K562 (cell line): Measurements from ENCODE around the gene ACTBL2. TPM values are rescaled to one million over a fixed set of nuclear protein-coding genes. Genes with fewer than 3 reads are reported as not detected.

Experiments
- ATAC-seq: fragments of 200-7000 bp; cut with Tn5 transposase; 3 replicates; pipeline ENCODE4 v1.9.1; 2020; ENCODE audit warnings: moderate library complexity
- BruUV-seq: library from RNA; stranded (reverse); fragments of 400-500 nt; replicated peaks from 2 replicates; lab custom pipeline; 2021; lab: Mats Ljungman, UMichigan
- CTCF ChIA-PET: fragments of 300-600 bp; formaldehyde crosslinking; extraction: SDS; loops from one replicate; lab custom pipeline; 2021; ENCODE audit warnings: low intra/inter-chr PET ratio; lab: Yijun Ruan, JAX
- POLR2A ChIA-PET: fragments of 300-600, 350-650 bp; sonication (Branson Sonifier 250); formaldehyde crosslinking; extraction: SDS; loops from one replicate; lab custom pipeline; 2021; ENCODE audit warnings: antibody characterized with exemption, inconsistent platforms; lab: Yijun Ruan, JAX
- DNase-seq, 4 experiments: peaks; one replicate each; pipeline versions ENCODE4 v3.0.0 to v3.0.0-alpha.2; 2011 to 2018; ENCODE audit warnings: low spot score in 3 of 4, mixed read lengths in 3 of 4; ENCODE audit errors: extremely low read depth in 1 of 4
- FAIRE-seq: peaks from 2 replicates; lab custom pipeline; 2011; peaks lifted over from hg19 to GRCh38; lab: Jason Lieb, UNC
- H2AFZ ChIP-seq: 2 replicates; pipeline ENCODE4 v1.6.0; 2011; ENCODE audit warnings: low read depth, low read length, control low read depth, inconsistent platforms
- H3K27ac ChIP-seq: fragments of 200-600 bp; 3 replicates; pipeline ENCODE4 v1.8.0; 2011; ENCODE audit warnings: low read depth, mild to moderate bottlenecking, control low read depth, inconsistent platforms, low read length, moderate library complexity, mixed read lengths; ENCODE audit errors: extremely low read depth
- H3K27me3 ChIP-seq, 2 experiments: fragments of 300-600 bp in 1 of 2; 2 replicates in 1 of 2; 3 replicates in 1 of 2; pipeline versions ENCODE4 v1.6.0 to v1.8.0; 2011; ENCODE audit warnings: inconsistent platforms in 2 of 2, low read length in 2 of 2, mild to moderate bottlenecking in 1 of 2, mixed read lengths in 1 of 2, moderate library complexity in 1 of 2; ENCODE audit not compliant: control insufficient read depth in 2 of 2, insufficient read depth in 2 of 2
- H3K36me3 ChIP-seq: fragments of 300-600 bp; 3 replicates; pipeline ENCODE4 v1.8.0; 2011; ENCODE audit warnings: mild to moderate bottlenecking, low read length, inconsistent platforms; ENCODE audit not compliant: control insufficient read depth, insufficient read depth
- H3K4me1 ChIP-seq, 2 experiments: fragments of 200-600 bp in 1 of 2; replicated peaks in 1 of 2; 2 replicates in 1 of 2; 3 replicates in 1 of 2; pipeline versions ENCODE4 v1.5.1 to v1.8.0; 2011; ENCODE audit warnings: inconsistent platforms in 2 of 2, low read length in 2 of 2, mild to moderate bottlenecking in 1 of 2, mixed read lengths in 1 of 2, moderate library complexity in 1 of 2; ENCODE audit not compliant: control insufficient read depth in 2 of 2, insufficient read depth in 2 of 2
- H3K4me2 ChIP-seq: 2 replicates; pipeline ENCODE4 v1.6.1; 2011; ENCODE audit warnings: low read length, control low read depth, inconsistent platforms, mixed read lengths; ENCODE audit not compliant: insufficient read depth
- H3K4me3 ChIP-seq: fragments of 200-600 bp; sonication (generic), shearing (Covaris generic); 2 replicates; pipeline ENCODE4 v1.5.1; 2016; ENCODE audit warnings: control low read depth, inconsistent platforms
- H3K79me2 ChIP-seq: fragments of 200-600 bp; 3 replicates; pipeline ENCODE4 v1.8.0; 2011; ENCODE audit warnings: low read length, inconsistent platforms; ENCODE audit not compliant: control insufficient read depth, insufficient read depth
- H3K9ac ChIP-seq, 2 experiments: 2 replicates each; pipeline versions ENCODE4 v1.6.0 to v1.6.1; 2011; ENCODE audit warnings: low read depth in 2 of 2, low read length in 2 of 2, control low read depth in 1 of 2, inconsistent platforms in 1 of 2, mild to moderate bottlenecking in 1 of 2, mixed read lengths in 1 of 2; ENCODE audit not compliant: insufficient read depth in 1 of 2
- H3K9me1 ChIP-seq: one replicate; pipeline ENCODE4 v1.6.0; 2011; ENCODE audit warnings: inconsistent platforms, mild to moderate bottlenecking, low read length, moderate library complexity; ENCODE audit not compliant: control insufficient read depth, insufficient read depth
- H3K9me3 ChIP-seq: replicated peaks from 2 replicates; pipeline ENCODE4 v1.5.1; 2011; ENCODE audit warnings: low read depth, low read length, inconsistent platforms; ENCODE audit not compliant: control insufficient read depth, insufficient read depth
- H4K20me1 ChIP-seq: replicated peaks from 2 replicates; pipeline ENCODE4 v1.6.1; 2011; ENCODE audit warnings: low read length, inconsistent platforms, mixed read lengths; ENCODE audit not compliant: control insufficient read depth, insufficient read depth
- CHD1 ChIP-seq: fragments of 200-600 bp; sonication (generic); IDR thresholded peaks from one replicate; pipeline ENCODE4 v1.6.1; 2012; ENCODE audit warnings: mild to moderate bottlenecking, moderate library complexity, low read length, inconsistent platforms
- GTF2A2 ChIP-seq: IDR thresholded peaks from 2 replicates; pipeline ENCODE4 v1.6.1; 2016; ENCODE audit warnings: mild to moderate bottlenecking, missing genetic modification characterization, missing compliant biosample characterization
- L3MBTL2 ChIP-seq: fragments of 450-650 bp; IDR thresholded peaks from 2 replicates; pipeline ENCODE4 v1.6.1; 2016; ENCODE audit warnings: mild to moderate bottlenecking, moderate library complexity
- MIER1 ChIP-seq: fragments of 450-650 bp; IDR thresholded peaks from 2 replicates; pipeline ENCODE4 v1.6.1; 2016; ENCODE audit warnings: antibody characterized with exemption, mild to moderate bottlenecking, low read depth
- NFYB ChIP-seq: IDR thresholded peaks from 2 replicates; pipeline ENCODE4 v1.6.1; 2011; ENCODE audit warnings: mild to moderate bottlenecking, moderate library complexity; ENCODE audit not compliant: insufficient read length; ENCODE audit errors: extremely low read depth
- ZNF140 ChIP-seq: fragments of 250-450 bp; sonication (Bioruptor Pico); IDR thresholded peaks from 2 replicates; pipeline ENCODE4 v1.8.0; 2021; ENCODE audit warnings: moderate library complexity, mild to moderate bottlenecking, inconsistent platforms
- ZNF239 ChIP-seq: fragments of 250-450 bp; sonication (Bioruptor Pico); IDR thresholded peaks from 2 replicates; pipeline ENCODE4 v1.4.0; 2020; ENCODE audit warnings: mild to moderate bottlenecking
- ZNF354B ChIP-seq: fragments of 250-450 bp; sonication (Bioruptor Pico); IDR thresholded peaks from 2 replicates; pipeline ENCODE4 v1.4.0; 2020
- ZNF717 ChIP-seq: fragments of 250-450 bp; sonication (Bioruptor Pico); IDR thresholded peaks from 2 replicates; pipeline ENCODE4 v1.5.0; 2021
- ZNF778 ChIP-seq: fragments of 450-650 bp; formaldehyde crosslinking; IDR thresholded peaks from 2 replicates; pipeline ENCODE4 v1.4.0; 2020; ENCODE audit warnings: mild to moderate bottlenecking, moderate library complexity
- WGBS: fragments of 100-300 bp; shearing (Covaris generic); methylation state at CpG from one replicate; pipeline ENCODE4 v1.1.6; 2016; ENCODE audit warnings: low coverage, mixed read lengths; ENCODE audit not compliant: insufficient coverage; ENCODE audit errors: missing lambda C conversion rate; 5-methylcytosine and 5-hydroxymethylcytosine counted together
- in situ Hi-C: fragments of 300-500 bp; cut with MboI; formaldehyde crosslinking; loops from 4 replicates; pipeline ENCODE4 v1.15.0; 2018; ENCODE audit warnings: inconsistent platforms, mixed read lengths
- intact Hi-C: fragments of 100-400 bp; cut with micrococcal nuclease; formaldehyde crosslinking; loops from 2 replicates; pipeline ENCODE4 v1.14.2; 2022
- polyA plus RNA-seq, 8 experiments: library from polyadenylated mRNA; depleted of rRNA in 4 of 8; stranded (reverse) in 5 of 8; unstranded in 3 of 8; fragments of >200 nt; fragmentation: Nextera tagmentation in 2 of 8; fragmentation: Illumina TruSeq in 1 of 8; extraction: Ambion mirVana in 2 of 8; extraction: Trizol in 1 of 8; gene quantifications; 2 replicates each; pipeline versions ENCODE4 v1.2.1 to v1.2.3, GENCODE V29; 2011 to 2014; ENCODE audit warnings: inconsistent platforms in 1 of 8, missing spikeins in 1 of 8
- total RNA-seq, 7 experiments: library from RNA; depleted of rRNA in 6 of 7; stranded (reverse); fragments of >200 nt in 6 of 7; fragmentation: Illumina TruSeq in 2 of 7; extraction: Trizol in 2 of 7; gene quantifications; 2 replicates each; pipeline versions ENCODE4 v1.2.1 to v1.2.3, GENCODE V29; 2011 to 2021; ENCODE audit warnings: low replicate concordance in 1 of 7
- TF ChIP-seq, protein P1 (sequence below): fragments of 200-400 bp; formaldehyde crosslinking; IDR thresholded peaks from 2 replicates; pipeline ENCODE4 v1.6.1; 2017; ENCODE audit warnings: mild to moderate bottlenecking, low read depth, low read length, moderate library complexity
- TF ChIP-seq, protein P2 (sequence below): sonication (generic); formaldehyde crosslinking; IDR thresholded peaks from 2 replicates; pipeline ENCODE4 v1.8.0; 2022; ENCODE audit warnings: missing genetic modification reagents, mild to moderate bottlenecking, moderate library complexity, borderline replicate concordance
- TF ChIP-seq, protein P3 (sequence below): fragments of 450-650 bp; formaldehyde crosslinking; IDR thresholded peaks from 2 replicates; pipeline ENCODE4 v1.4.0; 2022; ENCODE audit warnings: mild to moderate bottlenecking, moderate library complexity

ACTBL2 gene
- total and polyA plus RNA-seq, 9 of the 15 experiments (the other 6 are each of a cell fraction or from before 2014, with no cell fraction given), result not detected

DNA sequence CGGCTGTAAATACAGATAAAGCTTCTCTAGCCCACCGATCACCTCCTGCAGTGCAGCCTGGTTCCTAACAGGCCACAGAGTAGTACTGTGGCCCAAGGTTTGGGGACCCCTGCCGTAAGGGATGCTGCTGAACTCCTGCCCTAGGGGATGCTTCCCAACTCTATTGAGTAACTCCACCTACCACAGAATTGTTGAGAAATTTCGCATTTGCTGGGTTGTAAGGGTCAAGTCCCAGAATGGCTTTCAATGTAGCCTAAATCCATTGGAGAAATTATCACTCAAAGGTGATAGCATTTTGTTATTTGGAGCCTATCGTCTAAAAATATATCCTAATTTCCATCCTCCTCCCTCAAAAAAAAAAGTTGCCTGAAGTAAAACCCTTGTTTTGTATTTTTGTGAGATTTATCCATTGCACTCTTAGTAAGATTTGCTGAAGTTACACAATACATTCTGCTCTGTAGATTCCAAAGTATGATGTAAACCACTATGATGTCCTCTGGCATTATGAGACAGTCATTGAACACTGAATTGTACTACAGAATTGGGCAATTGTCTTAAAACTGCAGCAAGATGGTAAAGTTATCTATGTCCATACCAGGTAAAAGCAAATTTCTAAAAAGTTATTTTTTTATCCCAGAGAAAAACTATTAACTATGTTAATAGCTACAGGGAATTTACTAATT lies 14.0 kb downstream of the ACTBL2 start (continued):
- TF ChIP-seq CHD1 (no peak), ZNF140 (CRISPR knock-in tag) (no peak), ZNF354B (no peak), ZNF778 (no peak), GTF2A2 (tag) (no peak), MIER1 (no peak)

DNA sequence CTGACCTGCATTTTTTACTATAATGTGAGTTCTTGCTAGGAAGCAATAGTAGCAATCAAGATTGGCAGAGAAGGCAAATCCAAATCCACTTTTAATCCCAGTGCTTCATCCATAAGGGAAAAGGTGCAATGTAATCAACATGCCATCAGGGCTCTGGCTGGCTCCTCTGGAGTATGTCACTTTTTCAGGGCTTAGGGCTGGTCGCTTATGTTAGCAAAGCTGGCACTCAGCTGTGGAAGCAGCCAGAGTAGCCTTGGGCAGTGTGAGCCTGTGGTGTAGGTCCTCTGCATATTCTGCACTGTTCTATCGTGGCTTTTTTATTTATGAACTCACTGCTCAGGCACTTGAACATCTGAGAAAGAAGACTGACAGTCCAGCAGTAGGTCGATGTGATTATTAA lies 16.1 kb downstream of the ACTBL2 start:
- H3K27me3 ChIP-seq, result peaks cover 0 to 2% of the 10 kb centered on the region in 2 experiments; a peak in 2 of 5 replicates
- TF ChIP-seq, protein P1, sequence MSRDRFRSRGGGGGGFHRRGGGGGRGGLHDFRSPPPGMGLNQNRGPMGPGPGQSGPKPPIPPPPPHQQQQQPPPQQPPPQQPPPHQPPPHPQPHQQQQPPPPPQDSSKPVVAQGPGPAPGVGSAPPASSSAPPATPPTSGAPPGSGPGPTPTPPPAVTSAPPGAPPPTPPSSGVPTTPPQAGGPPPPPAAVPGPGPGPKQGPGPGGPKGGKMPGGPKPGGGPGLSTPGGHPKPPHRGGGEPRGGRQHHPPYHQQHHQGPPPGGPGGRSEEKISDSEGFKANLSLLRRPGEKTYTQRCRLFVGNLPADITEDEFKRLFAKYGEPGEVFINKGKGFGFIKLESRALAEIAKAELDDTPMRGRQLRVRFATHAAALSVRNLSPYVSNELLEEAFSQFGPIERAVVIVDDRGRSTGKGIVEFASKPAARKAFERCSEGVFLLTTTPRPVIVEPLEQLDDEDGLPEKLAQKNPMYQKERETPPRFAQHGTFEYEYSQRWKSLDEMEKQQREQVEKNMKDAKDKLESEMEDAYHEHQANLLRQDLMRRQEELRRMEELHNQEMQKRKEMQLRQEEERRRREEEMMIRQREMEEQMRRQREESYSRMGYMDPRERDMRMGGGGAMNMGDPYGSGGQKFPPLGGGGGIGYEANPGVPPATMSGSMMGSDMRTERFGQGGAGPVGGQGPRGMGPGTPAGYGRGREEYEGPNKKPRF, result no peak
- TF ChIP-seq ZNF717 (CRISPR knock-in tag) (no peak), ZNF239 (CRISPR knock-in tag) (no peak), NFYB (no peak), L3MBTL2 (no peak)
- TF ChIP-seq, protein P2, sequence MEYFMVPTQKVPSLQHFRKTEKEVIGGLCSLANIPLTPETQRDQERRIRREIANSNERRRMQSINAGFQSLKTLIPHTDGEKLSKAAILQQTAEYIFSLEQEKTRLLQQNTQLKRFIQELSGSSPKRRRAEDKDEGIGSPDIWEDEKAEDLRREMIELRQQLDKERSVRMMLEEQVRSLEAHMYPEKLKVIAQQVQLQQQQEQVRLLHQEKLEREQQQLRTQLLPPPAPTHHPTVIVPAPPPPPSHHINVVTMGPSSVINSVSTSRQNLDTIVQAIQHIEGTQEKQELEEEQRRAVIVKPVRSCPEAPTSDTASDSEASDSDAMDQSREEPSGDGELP (CRISPR knock-in tag), result no peak
- TF ChIP-seq, protein P3, sequence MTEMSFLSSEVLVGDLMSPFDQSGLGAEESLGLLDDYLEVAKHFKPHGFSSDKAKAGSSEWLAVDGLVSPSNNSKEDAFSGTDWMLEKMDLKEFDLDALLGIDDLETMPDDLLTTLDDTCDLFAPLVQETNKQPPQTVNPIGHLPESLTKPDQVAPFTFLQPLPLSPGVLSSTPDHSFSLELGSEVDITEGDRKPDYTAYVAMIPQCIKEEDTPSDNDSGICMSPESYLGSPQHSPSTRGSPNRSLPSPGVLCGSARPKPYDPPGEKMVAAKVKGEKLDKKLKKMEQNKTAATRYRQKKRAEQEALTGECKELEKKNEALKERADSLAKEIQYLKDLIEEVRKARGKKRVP (CRISPR knock-in tag), result no peak
- in situ Hi-C loops (no loop called here), intact Hi-C loops (no loop called here)
- 2% methylated on average over 3 of the region's 3 CpGs for WGBS
- no peak overlapping the region for H3K4me3 ChIP-seq
- ChIA-PET CTCF (no interaction called here), POLR2A (no interaction called here)
- H3K79me2 ChIP-seq, result no peaks in the 10 kb centered on the region
- no peak overlapping the region for H3K9ac ChIP-seq
- no peak overlapping the region for H3K4me2 ChIP-seq
- H2AFZ ChIP-seq, result no peak overlapping the region
- DNase-seq (no peak), FAIRE-seq (no peak), ATAC-seq (no peak)
- H3K27ac ChIP-seq, result no peak overlapping the region
- no peaks in the 10 kb centered on the region for H3K36me3 ChIP-seq
- no TSS peak for BruUV-seq
- H3K9me3 ChIP-seq, result no peaks in the 10 kb centered on the region
- no peaks in the 10 kb centered on the region for H3K9me1 ChIP-seq
- no peaks in the 10 kb centered on the region for H3K4me1 ChIP-seq
- no peaks in the 10 kb centered on the region for H4K20me1 ChIP-seq
